Smooth muscle cell (in vitro differentiated cells): ENCODE measurements around the gene MYL1. TPM values are rescaled to one million over a fixed set of nuclear protein-coding genes. Genes with fewer than 3 reads are reported as not detected.

Source experiments
- DNase-seq: peaks from one replicate; lab custom pipeline; 2025; ENCODE audit not compliant: unreplicated experiment; lab: John Stamatoyannopoulos, UW
- H2AFZ ChIP-seq: fragments of 200-600 bp; sonication (generic); 2 replicates; pipeline ENCODE4 v1.6.0; 2016; ENCODE audit warnings: antibody characterized with exemption, low read depth, mild to moderate bottlenecking
- H3F3A ChIP-seq: fragments of 200-600 bp; sonication (generic); 2 replicates; pipeline ENCODE4 v1.6.0; 2017; ENCODE audit warnings: antibody characterized with exemption, low read depth
- H3K27ac ChIP-seq: fragments of 200-600 bp; sonication (generic); 2 replicates; pipeline ENCODE4 v1.5.1; 2016; ENCODE audit warnings: low read depth, mild to moderate bottlenecking
- H3K27me3 ChIP-seq: fragments of 200-600 bp; sonication (generic); 2 replicates; pipeline ENCODE4 v1.6.1; 2016; ENCODE audit warnings: low read depth, mild to moderate bottlenecking
- H3K36me3 ChIP-seq: fragments of 200-600 bp; sonication (generic); 2 replicates; pipeline ENCODE4 v1.5.1; 2016; ENCODE audit warnings: low read depth
- H3K4me1 ChIP-seq: fragments of 200-600 bp; sonication (generic); 2 replicates; pipeline ENCODE4 v1.5.1; 2016; ENCODE audit warnings: low read depth
- H3K4me2 ChIP-seq: fragments of 200-600 bp; sonication (generic); 2 replicates; pipeline ENCODE4 v1.6.0; 2016; ENCODE audit warnings: mild to moderate bottlenecking
- H3K4me3 ChIP-seq: fragments of 200-600 bp; sonication (generic); 2 replicates; pipeline ENCODE4 v1.5.1; 2016; ENCODE audit warnings: mild to moderate bottlenecking
- H3K79me2 ChIP-seq: fragments of 200-600 bp; sonication (generic); 2 replicates; pipeline ENCODE4 v1.6.0; 2016; ENCODE audit warnings: low read depth, mild to moderate bottlenecking
- H3K9ac ChIP-seq: fragments of 200-600 bp; sonication (generic); 2 replicates; pipeline ENCODE4 v1.6.0; 2016; ENCODE audit warnings: low read depth
- H3K9me3 ChIP-seq: fragments of 200-600 bp; sonication (generic); replicated peaks from 2 replicates; pipeline ENCODE4 v1.5.1; 2016; ENCODE audit warnings: low read depth
- H4K20me1 ChIP-seq: fragments of 200-600 bp; sonication (generic); 2 replicates; pipeline ENCODE4 v1.6.0; 2016; ENCODE audit warnings: low read depth
- CTCF ChIP-seq: fragments of 200-600 bp; sonication (generic); IDR thresholded peaks from 2 replicates; pipeline ENCODE4 v1.5.1; 2017; ENCODE audit warnings: borderline replicate concordance, mild to moderate bottlenecking, antibody characterized with exemption; ENCODE audit not compliant: insufficient read depth, poor library complexity, severe bottlenecking
- WGBS: methylation state at CpG from one replicate; pipeline ENCODE4 v1.1.7; 2016; ENCODE audit warnings: low lambda C conversion rate; 5-methylcytosine and 5-hydroxymethylcytosine counted together
- polyA plus RNA-seq: library from polyadenylated mRNA; unstranded; fragments of >200 nt; fragmentation: Nextera tagmentation; extraction: Ambion mirVana; gene quantifications from 2 replicates; pipeline ENCODE4 v1.2.1, GENCODE V29; 2016
- total RNA-seq: library from RNA; depleted of rRNA; stranded (reverse); fragments of >200 nt; gene quantifications from 2 replicates; pipeline ENCODE4 v1.2.3, GENCODE V29; 2014

Gene MYL1
- total and polyA plus RNA-seq, 2 experiments from 2014 or later: not detected

GRCh38 chr2:210267698-210268097, 47.3 kb downstream of the MYL1 start:
- no peak overlapping the region for H2AFZ ChIP-seq
- H3K4me1 ChIP-seq: no peaks in the 10 kb centered on the region
- no peaks in the 10 kb centered on the region for H4K20me1 ChIP-seq
- no peak overlapping the region for H3K4me3 ChIP-seq
- no peaks in the 10 kb centered on the region for H3K27me3 ChIP-seq
- TF ChIP-seq CTCF: no peak
- H3K27ac ChIP-seq: no peak overlapping the region
- H3K79me2 ChIP-seq: no peaks in the 10 kb centered on the region
- 91% methylated on average over 1 of the region's 1 CpG for WGBS
- H3K9me3 ChIP-seq: no peaks in the 10 kb centered on the region
- no peak overlapping the region for H3K9ac ChIP-seq
- no peak for DNase-seq
- H3F3A ChIP-seq: no peaks in the 10 kb centered on the region
- H3K4me2 ChIP-seq: no peak overlapping the region
- H3K36me3 ChIP-seq: no peaks in the 10 kb centered on the region

- Histone ChIP-seq H3K27me3 (no peaks in the 10 kb centered on the region), H3K9ac (no peak overlapping the region), H3K4me3 (no peak overlapping the region), H3K36me3 (no peaks in the 10 kb centered on the region), H3K4me1 (no peaks in the 10 kb centered on the region), H3F3A (no peaks in the 10 kb centered on the region), H3K79me2 (no peaks in the 10 kb centered on the region), H2AFZ (no peak overlapping the region), H3K9me3 (no peaks in the 10 kb centered on the region), H4K20me1 (no peaks in the 10 kb centered on the region), H3K27ac (no peak overlapping the region), H3K4me2 (no peak overlapping the region)
- 85% methylated on average over 1 of the region's 1 CpG for WGBS
- DNase-seq: no peak
- TF ChIP-seq CTCF: no peak
These were observed 50.7 kb downstream of the MYL1 start for GRCh38 chr2:210264282-210264681.

- H3F3A ChIP-seq: no peaks in the 10 kb centered on the region
- no peak overlapping the region for H3K4me3 ChIP-seq
- H3K79me2 ChIP-seq: no peaks in the 10 kb centered on the region
- no peak overlapping the region for H2AFZ ChIP-seq
- TF ChIP-seq CTCF: no peak
- H3K36me3 ChIP-seq: no peaks in the 10 kb centered on the region
- DNase-seq: no peak
- no peaks in the 10 kb centered on the region for H3K4me1 ChIP-seq
- no peak overlapping the region for H3K9ac ChIP-seq
- H3K27me3 ChIP-seq: no peaks in the 10 kb centered on the region
- no peaks in the 10 kb centered on the region for H4K20me1 ChIP-seq
- H3K27ac ChIP-seq: no peak overlapping the region
- 40% methylated on average over 2 of the region's 2 CpGs for WGBS
- no peaks in the 10 kb centered on the region for H3K9me3 ChIP-seq
- no peak overlapping the region for H3K4me2 ChIP-seq
These were observed 51.1 kb downstream of the MYL1 start for GRCh38 chr2:210263841-210264240.

- H3K27me3 ChIP-seq: no peaks in the 10 kb centered on the region
- no peaks in the 10 kb centered on the region for H3K9me3 ChIP-seq
- no peak overlapping the region for H3K4me2 ChIP-seq
- no peaks in the 10 kb centered on the region for H3K36me3 ChIP-seq
- H4K20me1 ChIP-seq: no peaks in the 10 kb centered on the region
- no peak overlapping the region for H3K9ac ChIP-seq
- 83% methylated on average over 2 of the region's 2 CpGs for WGBS
- no peaks in the 10 kb centered on the region for H3K79me2 ChIP-seq
- H3K4me1 ChIP-seq: no peaks in the 10 kb centered on the region
- no peak for DNase-seq
- H2AFZ ChIP-seq: no peak overlapping the region
- no peak for TF ChIP-seq CTCF
- no peak overlapping the region for H3K4me3 ChIP-seq
- no peaks in the 10 kb centered on the region for H3F3A ChIP-seq
- no peak overlapping the region for H3K27ac ChIP-seq
These were observed 52.9 kb downstream of the MYL1 start for GRCh38 chr2:210262036-210262435.
